ENCODE measurements around the gene CRYGN. TPM values are rescaled to one million over a fixed set of nuclear protein-coding genes. Genes with fewer than 3 reads are reported as not detected.

The CRYGN gene
- total RNA-seq, 1 donor from 2014 or later, result not detected

DNA sequence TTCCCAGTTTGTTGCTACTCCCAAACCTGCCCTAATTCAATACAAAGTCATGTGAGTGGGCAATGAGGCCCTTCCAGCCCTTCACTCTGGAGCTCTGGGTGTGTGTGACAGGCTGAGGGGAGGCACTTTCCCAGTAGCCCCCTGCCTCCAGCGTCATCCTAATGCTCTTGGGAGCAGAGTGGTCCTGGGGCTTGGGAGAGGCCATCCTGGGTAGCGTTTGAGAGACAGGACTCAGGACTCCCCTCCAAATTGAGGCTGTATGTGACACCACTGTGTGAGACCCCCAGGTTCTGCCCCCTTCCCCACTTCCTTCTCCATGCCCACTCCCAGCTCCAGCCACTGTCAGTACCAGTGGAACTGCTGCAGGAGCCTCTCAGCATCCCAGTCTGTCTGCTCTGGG, 6.5 kb upstream of the CRYGN start:
- no peaks in the 10 kb centered on the region for H3K9me3 Mint-ChIP-seq
- H3K27ac Mint-ChIP-seq, result no peak overlapping the region
- no peak overlapping the region for H3K4me3 Mint-ChIP-seq
- ChIA-PET CTCF (interaction anchor here (4.4 kb wide), 1 partner anchor 76 kb away, joined by 77 read pairs; no protein-coding TSS in a partner anchor), POLR2A (interaction anchor here (0.6 kb wide), 1 partner anchor 186 kb away, joined by 3 read pairs; no protein-coding TSS in a partner anchor)
- intact Hi-C loops (cut with micrococcal nuclease), result loop anchor here (5.0 kb wide), 1 partner anchor 64 kb away; no protein-coding TSS in a partner anchor
- no peaks in the 10 kb centered on the region for H3K36me3 Mint-ChIP-seq (ENCODE audit: low read depth)
- DNase-seq, result no peak
- peaks cover 23% of the 10 kb centered on the region for H3K27me3 Mint-ChIP-seq
- TF ChIP-seq, protein P1, sequence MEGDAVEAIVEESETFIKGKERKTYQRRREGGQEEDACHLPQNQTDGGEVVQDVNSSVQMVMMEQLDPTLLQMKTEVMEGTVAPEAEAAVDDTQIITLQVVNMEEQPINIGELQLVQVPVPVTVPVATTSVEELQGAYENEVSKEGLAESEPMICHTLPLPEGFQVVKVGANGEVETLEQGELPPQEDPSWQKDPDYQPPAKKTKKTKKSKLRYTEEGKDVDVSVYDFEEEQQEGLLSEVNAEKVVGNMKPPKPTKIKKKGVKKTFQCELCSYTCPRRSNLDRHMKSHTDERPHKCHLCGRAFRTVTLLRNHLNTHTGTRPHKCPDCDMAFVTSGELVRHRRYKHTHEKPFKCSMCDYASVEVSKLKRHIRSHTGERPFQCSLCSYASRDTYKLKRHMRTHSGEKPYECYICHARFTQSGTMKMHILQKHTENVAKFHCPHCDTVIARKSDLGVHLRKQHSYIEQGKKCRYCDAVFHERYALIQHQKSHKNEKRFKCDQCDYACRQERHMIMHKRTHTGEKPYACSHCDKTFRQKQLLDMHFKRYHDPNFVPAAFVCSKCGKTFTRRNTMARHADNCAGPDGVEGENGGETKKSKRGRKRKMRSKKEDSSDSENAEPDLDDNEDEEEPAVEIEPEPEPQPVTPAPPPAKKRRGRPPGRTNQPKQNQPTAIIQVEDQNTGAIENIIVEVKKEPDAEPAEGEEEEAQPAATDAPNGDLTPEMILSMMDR (IDR thresholded peaks at IDR 0.05), result no peak
- peaks cover 5% of the 10 kb centered on the region for H3K4me1 Mint-ChIP-seq
- no peak for ATAC-seq (ENCODE audit: low read depth)

DNA sequence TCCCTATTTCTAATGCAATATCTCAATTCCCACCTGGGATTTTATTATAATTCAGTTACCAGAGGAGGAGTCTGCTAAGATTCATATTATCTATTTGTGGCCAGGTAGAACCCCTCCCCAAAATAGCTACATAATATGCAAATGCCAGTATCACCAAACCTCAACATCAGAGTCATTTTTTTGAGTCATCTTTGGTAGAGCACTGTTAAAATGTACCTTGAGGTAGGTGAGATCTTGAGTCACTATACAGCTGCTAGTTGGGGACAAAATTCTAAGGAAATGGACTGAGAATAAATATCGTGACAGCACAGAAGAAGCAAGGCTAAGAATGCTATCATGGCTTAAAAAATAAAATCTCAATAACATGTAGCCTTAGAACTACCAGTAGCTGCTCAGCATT, 4.7 kb upstream of the CRYGN start:
- DNase-seq (no peak), ATAC-seq (ENCODE audit: low read depth) (no peak)
- POLR2A ChIA-PET, result no interaction called here
- Mint-ChIP-seq H3K4me3 (no peak overlapping the region), H3K36me3 (ENCODE audit: low read depth) (no peaks in the 10 kb centered on the region), H3K9me3 (no peaks in the 10 kb centered on the region), H3K27me3 (peaks cover 34% of the 10 kb centered on the region), H3K4me1 (peaks cover 6% of the 10 kb centered on the region), H3K27ac (no peak overlapping the region)
- intact Hi-C loops (cut with micrococcal nuclease), result loop anchor here (5.0 kb wide), 1 partner anchor 62 kb away; no protein-coding TSS in a partner anchor
- TF ChIP-seq, protein P1 (IDR thresholded peaks at IDR 0.05), result no peak
- CTCF ChIA-PET, result interaction anchor here (1.0 kb wide), 1 partner anchor 130 kb away, joined by 5 read pairs; no protein-coding TSS in a partner anchor

DNA sequence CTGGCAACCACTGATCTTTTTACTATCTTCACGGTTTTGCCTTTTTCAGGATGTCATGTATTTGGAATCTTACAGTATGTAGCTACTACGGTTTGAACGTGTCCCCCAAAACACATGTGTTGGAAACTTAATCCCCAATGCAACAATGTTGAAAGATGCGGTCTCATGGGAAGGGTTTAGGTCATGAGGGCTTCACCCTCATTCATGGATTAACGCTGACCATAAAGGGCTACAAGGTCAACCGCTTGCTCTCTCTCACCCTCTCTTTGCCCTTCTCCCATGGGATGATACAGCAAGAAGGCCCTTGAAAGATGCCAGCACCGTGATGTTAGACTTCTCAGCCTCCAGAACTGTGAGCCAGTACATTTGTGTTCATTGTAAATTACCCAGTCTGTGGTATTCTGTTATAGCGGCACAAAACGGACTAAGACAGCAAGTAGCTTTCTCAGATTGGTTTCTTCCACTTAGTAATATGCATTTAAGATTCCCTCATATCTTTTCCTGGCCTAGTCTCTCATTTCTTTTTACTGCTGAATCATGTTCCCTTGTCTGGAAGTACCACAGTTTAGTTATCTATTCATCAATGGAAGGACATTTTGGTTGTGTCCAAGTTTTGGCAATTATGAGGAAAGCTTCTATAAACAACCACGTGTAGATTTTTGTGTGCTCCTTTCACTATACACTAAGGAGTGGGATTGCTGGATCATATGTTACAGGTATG, 3.0 kb upstream of the CRYGN start:
- Mint-ChIP-seq H3K27ac (no peak overlapping the region), H3K27me3 (peaks cover 36% of the 10 kb centered on the region), H3K36me3 (ENCODE audit: low read depth) (no peaks in the 10 kb centered on the region), H3K9me3 (no peaks in the 10 kb centered on the region), H3K4me3 (no peak overlapping the region), H3K4me1 (peaks cover 3% of the 10 kb centered on the region)
- DNase-seq (no peak), ATAC-seq (ENCODE audit: low read depth) (no peak)
- CTCF ChIA-PET, result no interaction called here
- intact Hi-C loops (cut with micrococcal nuclease), result no loop called here
- POLR2A ChIA-PET, result interaction anchor here (0.6 kb wide), 1 partner anchor 54 kb away, joined by 4 read pairs; no protein-coding TSS in a partner anchor
- TF ChIP-seq, protein P1 (IDR thresholded peaks at IDR 0.05), result no peak

DNA sequence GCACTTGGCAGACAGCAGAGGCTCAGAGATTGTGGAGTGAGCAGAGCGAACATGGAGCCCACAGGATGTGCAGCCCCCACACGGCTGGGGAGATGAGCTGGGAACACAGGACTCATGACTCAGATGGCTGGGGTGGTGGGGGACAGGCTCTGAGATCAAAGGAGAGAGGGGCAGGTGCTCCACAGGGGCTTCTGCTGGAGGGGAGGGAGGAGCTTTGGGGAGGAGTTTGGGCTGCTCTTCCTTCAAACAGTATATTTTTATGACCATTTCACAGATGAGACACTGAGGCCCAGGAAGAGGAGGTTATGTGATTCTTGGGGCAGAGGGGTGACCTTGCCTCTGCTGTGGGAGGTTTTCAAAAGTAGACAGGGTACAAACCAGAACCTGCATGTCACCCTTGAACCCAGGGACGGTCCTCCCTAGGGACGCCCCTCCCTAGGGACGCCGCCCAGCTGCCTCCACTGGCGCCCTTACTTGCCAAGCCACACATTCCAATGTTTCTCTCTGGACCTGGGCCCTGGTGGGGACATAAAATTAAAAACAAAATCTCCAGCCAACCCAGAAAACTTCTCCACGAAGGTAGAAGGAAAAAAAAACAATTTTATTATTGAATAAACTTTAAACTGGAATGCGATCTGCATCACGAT, 981 bp upstream of the CRYGN start:
- Mint-ChIP-seq H3K27ac (no peak overlapping the region), H3K4me1 (peaks cover 3% of the 10 kb centered on the region), H3K36me3 (ENCODE audit: low read depth) (no peaks in the 10 kb centered on the region), H3K27me3 (peaks cover 40% of the 10 kb centered on the region), H3K9me3 (no peaks in the 10 kb centered on the region), H3K4me3 (no peak overlapping the region)
- no peak for DNase-seq
- ATAC-seq (ENCODE audit: low read depth), result no peak
- intact Hi-C loops (cut with micrococcal nuclease), result no loop called here
- ChIA-PET POLR2A (no interaction called here), CTCF (interaction anchor here (1.1 kb wide), 1 partner anchor 10 kb away, joined by 3 read pairs; no protein-coding TSS in a partner anchor)
- TF ChIP-seq, protein P1 (IDR thresholded peaks at IDR 0.05), result no peak
